SK-N-SH (cell line): ENCODE measurements around the gene SH3BP4. TPM values are rescaled to one million over a fixed set of nuclear protein-coding genes. Genes with fewer than 3 reads are reported as not detected.

ENCODE experiments used
- CTCF ChIA-PET: fragments of 300-600, 350-600 bp; formaldehyde crosslinking; extraction: SDS; loops from one replicate; lab custom pipeline; 2021; lab: Yijun Ruan, JAX
- POLR2A ChIA-PET: fragments of 350-600 bp; sonication (Branson Sonifier 250); formaldehyde crosslinking; extraction: SDS; loops from one replicate; lab custom pipeline; 2020; ENCODE audit warnings: antibody characterized with exemption, inconsistent platforms; lab: Yijun Ruan, JAX
- DNase-seq: peaks from one replicate; pipeline ENCODE4 v3.0.0; 2012
- H2AFZ ChIP-seq: fragments of 200-600 bp; sonication (generic); 2 replicates; pipeline ENCODE4 v1.8.1; 2016; ENCODE audit warnings: antibody characterized with exemption, mild to moderate bottlenecking, low read depth
- H3F3A ChIP-seq: fragments of 200-600 bp; sonication (generic); replicated peaks from 2 replicates; pipeline ENCODE3; 2016; ENCODE audit warnings: antibody characterized with exemption, mild to moderate bottlenecking; ENCODE audit not compliant: insufficient read depth
- H3K27ac ChIP-seq, 2 experiments: fragments of 200-500 bp in 1 of 2; fragments of 200-600 bp in 1 of 2; sonication (Bioruptor generic) in 1 of 2; sonication (generic), shearing (Covaris generic) in 1 of 2; 2 replicates each; pipeline versions ENCODE4 v1.5.1 to v1.6.1; 2014 to 2016; ENCODE audit warnings: low read depth in 2 of 2, inconsistent platforms in 1 of 2, low read length in 1 of 2, mild to moderate bottlenecking in 1 of 2, mixed read lengths in 1 of 2
- H3K27me3 ChIP-seq: fragments of 200-600 bp; sonication (generic), shearing (Covaris generic); 2 replicates; pipeline ENCODE4 v1.6.1; 2016; ENCODE audit warnings: mixed run types; ENCODE audit not compliant: insufficient read depth
- H3K36me3 ChIP-seq, 2 experiments: fragments of 200-500 bp in 1 of 2; fragments of 200-600 bp in 1 of 2; sonication (Bioruptor generic) in 1 of 2; sonication (generic) in 1 of 2; replicated peaks in 1 of 2; 2 replicates each; pipeline versions ENCODE3 to v1.5.1; 2014 to 2016; ENCODE audit warnings: low read length in 1 of 2, mild to moderate bottlenecking in 1 of 2; ENCODE audit not compliant: insufficient read depth in 2 of 2, control insufficient read depth in 1 of 2
- H3K4me1 ChIP-seq, 2 experiments: fragments of 200-500 bp in 1 of 2; fragments of 200-600 bp in 1 of 2; sonication (Bioruptor generic) in 1 of 2; sonication (generic), shearing (Covaris generic) in 1 of 2; 2 replicates each; pipeline versions ENCODE4 v1.5.1 to v1.6.1; 2014 to 2016; ENCODE audit warnings: low read depth in 1 of 2, low read length in 1 of 2, mixed run types in 1 of 2; ENCODE audit not compliant: insufficient read depth in 2 of 2, control insufficient read depth in 1 of 2
- H3K4me2 ChIP-seq: fragments of 200-600 bp; sonication (generic), shearing (Covaris generic); 2 replicates; pipeline ENCODE4 v1.6.1; 2017; ENCODE audit warnings: mixed run types
- H3K4me3 ChIP-seq, 2 experiments: fragments of 200-500 bp in 1 of 2; fragments of 200-600 bp in 1 of 2; sonication (Bioruptor generic) in 1 of 2; sonication (generic), shearing (Covaris generic) in 1 of 2; 2 replicates each; pipeline versions ENCODE4 v1.5.1 to v1.8.1; 2014 to 2016; ENCODE audit warnings: low read depth in 2 of 2, inconsistent platforms in 1 of 2, low read length in 1 of 2, mild to moderate bottlenecking in 1 of 2, mixed read lengths in 1 of 2, moderate library complexity in 1 of 2
- H3K79me2 ChIP-seq: fragments of 200-600 bp; sonication (generic); 2 replicates; pipeline ENCODE4 v1.8.1; 2017; ENCODE audit warnings: mild to moderate bottlenecking; ENCODE audit not compliant: insufficient read depth
- H3K9ac ChIP-seq: fragments of 200-600 bp; sonication (generic); 2 replicates; pipeline ENCODE4 v1.6.1; 2017; ENCODE audit warnings: mixed run types
- H3K9me2 ChIP-seq: fragments of 200-600 bp; sonication (generic); 2 replicates; pipeline ENCODE4 v1.6.1; 2017; ENCODE audit warnings: mixed run types
- H3K9me3 ChIP-seq: fragments of 200-600 bp; sonication (generic); 2 replicates; pipeline ENCODE4 v1.6.1; 2017; ENCODE audit warnings: mixed run types, mild to moderate bottlenecking, moderate library complexity
- H4K20me1 ChIP-seq: fragments of 200-600 bp; sonication (generic); 2 replicates; pipeline ENCODE4 v1.6.1; 2017; ENCODE audit warnings: mild to moderate bottlenecking, mixed run types; ENCODE audit not compliant: insufficient read depth
- FOSL2 ChIP-seq: IDR thresholded peaks from 2 replicates; pipeline ENCODE4 v1.4.0; 2012; ENCODE audit warnings: low read depth, mild to moderate bottlenecking, moderate library complexity, borderline replicate concordance
- GABPA ChIP-seq: IDR thresholded peaks from 2 replicates; pipeline ENCODE4 v1.4.0; 2012; ENCODE audit warnings: low read depth, mild to moderate bottlenecking
- GATA2 ChIP-seq: sonication (generic); formaldehyde crosslinking; IDR thresholded peaks from 2 replicates; pipeline ENCODE4 v1.5.0; 2020; ENCODE audit warnings: mild to moderate bottlenecking, missing genetic modification reagents
- IRF3 ChIP-seq: fragments of 150-350 bp; IDR thresholded peaks from 2 replicates; pipeline ENCODE4 v1.6.1; 2016; ENCODE audit warnings: mild to moderate bottlenecking, low read depth, low read length
- NFIC ChIP-seq: IDR thresholded peaks from 2 replicates; pipeline ENCODE4 v1.4.0; 2012; ENCODE audit warnings: borderline replicate concordance
- PBX3 ChIP-seq: IDR thresholded peaks from 2 replicates; pipeline ENCODE4; 2012
- REST ChIP-seq: IDR thresholded peaks from 2 replicates; pipeline ENCODE4 v1.6.1; 2012; ENCODE audit warnings: mild to moderate bottlenecking, low read depth, low read length, moderate library complexity
- SIN3A ChIP-seq: IDR thresholded peaks from 2 replicates; pipeline ENCODE4 v1.6.1; 2012; ENCODE audit warnings: low read depth, mild to moderate bottlenecking, low read length, moderate library complexity, borderline replicate concordance
- TAF1 ChIP-seq: IDR thresholded peaks from 2 replicates; pipeline ENCODE4 v1.6.1; 2012; ENCODE audit warnings: low read depth, mild to moderate bottlenecking, low read length, moderate library complexity, borderline replicate concordance
- WGBS: methylation state at CpG from one replicate; pipeline ENCODE4 v1.1.6; 2017; ENCODE audit warnings: low lambda C conversion rate; 5-methylcytosine and 5-hydroxymethylcytosine counted together
- polyA plus RNA-seq, 3 experiments: library from polyadenylated mRNA; depleted of rRNA; stranded (reverse); fragments of >200 nt; gene quantifications; 2 replicates each; pipeline ENCODE4 v1.2.3, GENCODE V29; 2012

SH3BP4 gene
- polyA plus RNA-seq, 1 of the 3 experiments (the other 2 are of a cell fraction) = 27.7 TPM

- POLR2A ChIA-PET = no interaction called here
These were observed 89.6 kb downstream of the SH3BP4 start for GRCh38 chr2:235041221-235041917.

GRCh38 chr2:235041918-235042575 lies 90.2 kb downstream of the SH3BP4 start:
- H4K20me1 ChIP-seq = peaks cover 30% of the 10 kb centered on the region
- no peak overlapping the region for H3K27ac ChIP-seq
- TF ChIP-seq PBX3 = no peak
- TF ChIP-seq FOSL2 = no peak
- no peak for TF ChIP-seq SIN3A
- TF ChIP-seq GABPA = no peak
- TF ChIP-seq TAF1 = no peak
- TF ChIP-seq NFIC = no peak
- no peak for TF ChIP-seq IRF3
- TF ChIP-seq, all 33 proteins: peak for 0
- H3K9me3 ChIP-seq = no peaks in the 10 kb centered on the region
- H3K79me2 ChIP-seq = peaks cover 87% of the 10 kb centered on the region
- ChIA-PET CTCF (no interaction called here), POLR2A (no interaction called here)
- 97% methylated on average over 19 of the region's 25 CpGs for WGBS
- no peaks in the 10 kb centered on the region for H3F3A ChIP-seq
- H3K4me1 ChIP-seq = no peaks in the 10 kb centered on the region
- no peaks in the 10 kb centered on the region for H3K9me2 ChIP-seq
- DNase-seq = no peak
- no peak overlapping the region for H3K9ac ChIP-seq
- H3K36me3 ChIP-seq = peaks cover 41 to 67% of the 10 kb centered on the region in 2 experiments
- no peaks in the 10 kb centered on the region for H3K27me3 ChIP-seq
- no peak overlapping the region for H2AFZ ChIP-seq
- no peak overlapping the region for H3K4me3 ChIP-seq
- no peak overlapping the region for H3K4me2 ChIP-seq

More at GRCh38 chr2:235041221-235041917, 89.6 kb downstream of the SH3BP4 start:
- no peaks in the 10 kb centered on the region for H3K27me3 ChIP-seq
- H3K9ac ChIP-seq = no peak overlapping the region
- no peaks in the 10 kb centered on the region for H3F3A ChIP-seq
- H3K4me2 ChIP-seq = no peak overlapping the region
- no peaks in the 10 kb centered on the region for H3K9me2 ChIP-seq
- TF ChIP-seq GATA2 (CRISPR knock-in tag) = no peak
- peak; percentile 75 for TF ChIP-seq REST
- 94% methylated on average over 23 of the region's 31 CpGs for WGBS
- CTCF ChIA-PET = no interaction called here
- H2AFZ ChIP-seq = no peak overlapping the region
- H3K4me1 ChIP-seq = no peaks in the 10 kb centered on the region
- no peak overlapping the region for H3K27ac ChIP-seq
- H3K9me3 ChIP-seq = no peaks in the 10 kb centered on the region
- H3K79me2 ChIP-seq = peaks cover 84% of the 10 kb centered on the region
- no peak for DNase-seq
- peaks cover 29% of the 10 kb centered on the region for H4K20me1 ChIP-seq
- peaks cover 38 to 69% of the 10 kb centered on the region in 2 experiments for H3K36me3 ChIP-seq
- H3K4me3 ChIP-seq = no peak overlapping the region
